Islet precursor cell (in vitro differentiated cells): ENCODE data around the gene ZFAND2B.
"Not testable (repeated sequence)": the region's sequence is repeated elsewhere in the genome, so short reads cannot be mapped to it uniquely, and the experiment has no call there.

ENCODE experiments used
- DNase-seq: peaks from one replicate; pipeline ENCODE4 v3.0.0-alpha.2; 2018

The ZFAND2B gene

DNA sequence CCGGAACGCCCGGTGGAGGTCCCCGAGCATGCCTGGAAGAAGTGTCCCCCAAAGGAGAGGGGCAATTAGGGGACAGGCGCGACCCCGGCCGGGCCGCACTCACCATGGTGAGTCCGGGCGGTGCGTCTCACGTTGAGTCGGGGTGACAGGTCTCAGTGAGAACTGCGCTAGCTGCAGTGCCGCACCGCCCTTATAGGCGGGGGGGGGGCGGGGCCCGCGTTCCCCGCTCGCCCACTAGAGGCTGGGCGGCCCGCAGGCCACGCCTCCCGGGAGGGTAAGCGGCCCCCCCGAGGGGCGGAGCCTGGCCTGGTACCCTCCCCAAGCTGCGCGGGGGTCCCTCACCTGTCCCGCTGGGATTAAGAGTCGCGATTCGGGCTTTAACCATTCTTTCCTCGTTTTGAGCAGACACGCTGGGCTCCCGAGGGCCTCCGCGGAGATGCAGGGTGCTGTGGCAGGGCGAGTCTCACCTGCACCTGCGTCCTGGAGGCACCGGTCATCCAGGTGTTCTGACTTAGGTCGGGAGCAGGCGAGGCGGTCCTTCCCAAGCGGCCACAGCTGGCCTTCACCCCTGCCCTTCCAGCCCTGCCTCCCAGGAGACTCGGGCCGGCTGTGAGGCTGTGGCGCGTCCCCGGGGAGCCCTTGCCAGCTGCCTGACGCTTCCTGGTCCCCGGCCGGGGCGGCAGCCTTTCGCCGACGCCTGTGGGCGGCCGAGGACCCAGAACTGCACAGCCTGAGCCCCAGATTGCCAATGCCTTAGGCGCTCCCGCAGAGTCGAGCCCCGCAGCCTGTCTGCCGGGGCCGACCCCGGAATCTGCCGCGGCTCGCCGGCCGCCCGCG lies 47.4 kb downstream of the ZFAND2B start, which contains the start of gene TUBA4A:
TUBA4A (minus strand) TSS at position 166 of the 837 bp plus-strand sequence; CDS start at position 106, 60 bp downstream.
- DNase-seq, result peak; percentile 79

DNA sequence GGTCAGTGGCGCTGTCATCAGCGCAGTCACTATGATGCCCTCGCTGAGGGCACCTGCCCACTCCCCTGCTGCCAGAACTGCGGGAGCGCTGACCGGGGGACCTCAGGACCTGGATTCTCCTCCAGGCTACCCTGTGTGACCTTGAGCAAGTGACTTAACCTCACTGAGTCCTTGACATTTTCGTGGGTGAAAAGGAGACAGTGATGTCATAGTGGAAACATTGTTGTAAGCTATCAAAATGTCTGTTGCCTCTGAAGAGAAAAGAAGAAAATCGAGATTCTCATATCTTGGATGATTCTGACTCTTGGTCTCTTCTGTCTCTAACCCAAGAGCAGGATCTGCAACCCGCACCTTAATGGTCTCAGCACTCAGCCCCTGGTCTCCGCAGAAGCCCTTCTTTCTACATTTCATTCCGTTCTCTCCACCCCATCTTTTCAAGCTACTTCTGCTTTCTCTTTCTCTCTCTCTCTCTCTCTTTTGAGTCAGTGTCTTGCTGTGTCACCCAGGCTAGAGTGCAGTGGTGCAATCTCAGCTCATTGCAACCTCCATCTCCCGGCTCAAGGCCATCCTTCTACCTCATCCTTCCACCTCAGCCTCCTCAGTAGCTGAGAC lies 48.1 kb downstream of the ZFAND2B start:
- DNase-seq, result no peak

DNA sequence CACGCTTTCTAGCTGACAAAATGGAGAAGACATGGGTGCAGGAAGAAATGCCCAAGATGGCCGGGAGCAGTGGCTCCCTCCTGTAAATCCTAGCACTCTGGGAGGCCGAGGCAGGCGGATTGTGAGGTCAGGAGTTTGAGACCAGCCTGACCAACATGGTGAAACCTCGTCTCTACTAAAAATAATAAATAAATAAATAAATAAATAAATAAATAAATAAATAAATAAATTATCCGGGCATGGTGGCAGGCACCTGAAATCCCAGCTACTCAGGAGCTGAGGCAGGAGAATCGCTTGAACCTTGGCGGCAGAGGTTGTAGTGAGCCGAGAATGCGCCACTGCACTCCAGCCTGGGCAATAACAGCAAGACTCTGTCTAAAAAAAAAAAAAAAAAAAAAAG lies 52.4 kb downstream of the ZFAND2B start:
- not testable (repeated sequence) for DNase-seq
